GM18526 (cell line): ENCODE measurements around the gene IFT122.

Experiments
- POLR2A ChIP-seq: IDR thresholded peaks from 3 replicates; pipeline ENCODE4 v1.6.1; 2011; ENCODE audit not compliant: insufficient read length; ENCODE audit errors: extremely low read depth

Gene IFT122, protein sequence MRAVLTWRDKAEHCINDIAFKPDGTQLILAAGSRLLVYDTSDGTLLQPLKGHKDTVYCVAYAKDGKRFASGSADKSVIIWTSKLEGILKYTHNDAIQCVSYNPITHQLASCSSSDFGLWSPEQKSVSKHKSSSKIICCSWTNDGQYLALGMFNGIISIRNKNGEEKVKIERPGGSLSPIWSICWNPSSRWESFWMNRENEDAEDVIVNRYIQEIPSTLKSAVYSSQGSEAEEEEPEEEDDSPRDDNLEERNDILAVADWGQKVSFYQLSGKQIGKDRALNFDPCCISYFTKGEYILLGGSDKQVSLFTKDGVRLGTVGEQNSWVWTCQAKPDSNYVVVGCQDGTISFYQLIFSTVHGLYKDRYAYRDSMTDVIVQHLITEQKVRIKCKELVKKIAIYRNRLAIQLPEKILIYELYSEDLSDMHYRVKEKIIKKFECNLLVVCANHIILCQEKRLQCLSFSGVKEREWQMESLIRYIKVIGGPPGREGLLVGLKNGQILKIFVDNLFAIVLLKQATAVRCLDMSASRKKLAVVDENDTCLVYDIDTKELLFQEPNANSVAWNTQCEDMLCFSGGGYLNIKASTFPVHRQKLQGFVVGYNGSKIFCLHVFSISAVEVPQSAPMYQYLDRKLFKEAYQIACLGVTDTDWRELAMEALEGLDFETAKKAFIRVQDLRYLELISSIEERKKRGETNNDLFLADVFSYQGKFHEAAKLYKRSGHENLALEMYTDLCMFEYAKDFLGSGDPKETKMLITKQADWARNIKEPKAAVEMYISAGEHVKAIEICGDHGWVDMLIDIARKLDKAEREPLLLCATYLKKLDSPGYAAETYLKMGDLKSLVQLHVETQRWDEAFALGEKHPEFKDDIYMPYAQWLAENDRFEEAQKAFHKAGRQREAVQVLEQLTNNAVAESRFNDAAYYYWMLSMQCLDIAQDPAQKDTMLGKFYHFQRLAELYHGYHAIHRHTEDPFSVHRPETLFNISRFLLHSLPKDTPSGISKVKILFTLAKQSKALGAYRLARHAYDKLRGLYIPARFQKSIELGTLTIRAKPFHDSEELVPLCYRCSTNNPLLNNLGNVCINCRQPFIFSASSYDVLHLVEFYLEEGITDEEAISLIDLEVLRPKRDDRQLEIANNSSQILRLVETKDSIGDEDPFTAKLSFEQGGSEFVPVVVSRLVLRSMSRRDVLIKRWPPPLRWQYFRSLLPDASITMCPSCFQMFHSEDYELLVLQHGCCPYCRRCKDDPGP

DNA sequence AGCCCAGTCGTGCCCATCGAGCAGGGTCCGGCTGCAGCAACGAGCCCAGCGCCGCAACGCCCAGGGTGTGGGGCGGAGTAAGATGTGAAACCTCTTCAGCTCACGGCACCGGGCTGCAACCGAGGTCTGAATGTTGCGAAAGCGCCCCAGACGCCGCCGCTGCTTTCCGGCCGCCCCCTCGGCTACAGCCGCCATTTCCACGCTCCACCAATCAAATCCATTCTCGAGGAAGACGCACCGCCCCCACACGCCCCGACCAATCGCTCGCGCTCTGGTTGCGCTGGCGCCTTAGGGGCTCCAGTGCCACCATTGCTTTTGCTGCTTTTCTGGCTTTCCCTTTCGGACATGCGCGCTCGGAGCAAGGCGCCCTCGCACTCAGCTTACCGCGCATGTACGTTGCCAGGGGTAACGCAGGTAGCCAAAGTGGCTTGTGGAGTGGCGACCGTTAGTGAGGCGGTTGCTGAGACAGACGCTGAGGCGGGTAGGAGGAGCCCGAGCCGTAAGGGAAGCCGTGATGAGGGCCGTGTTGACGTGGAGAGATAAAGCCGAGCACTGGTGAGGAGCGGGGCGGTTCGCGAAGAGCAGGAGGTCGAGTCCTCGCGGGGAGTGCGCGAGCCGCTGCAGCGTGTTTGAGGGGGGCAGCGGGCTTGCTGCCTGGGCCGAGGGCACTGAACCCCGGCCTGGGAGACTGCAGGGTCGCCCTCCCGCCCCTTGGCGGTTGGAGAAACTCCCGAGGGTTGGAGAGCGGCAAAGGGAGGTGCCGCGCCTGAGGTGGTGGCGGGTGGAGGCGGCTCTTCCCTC lies at the start of gene IFT122, which contains the start of gene MBD4:
TSS of gene IFT122 (plus strand) at position 408 of the 801 bp plus-strand sequence. CDS start at position 515, 107 bp downstream.
TSS of gene MBD4 (minus strand) at position 132 of the 801 bp plus-strand sequence. CDS start at position 17, 115 bp downstream.
- TF ChIP-seq POLR2A, result peak; percentile 94

DNA sequence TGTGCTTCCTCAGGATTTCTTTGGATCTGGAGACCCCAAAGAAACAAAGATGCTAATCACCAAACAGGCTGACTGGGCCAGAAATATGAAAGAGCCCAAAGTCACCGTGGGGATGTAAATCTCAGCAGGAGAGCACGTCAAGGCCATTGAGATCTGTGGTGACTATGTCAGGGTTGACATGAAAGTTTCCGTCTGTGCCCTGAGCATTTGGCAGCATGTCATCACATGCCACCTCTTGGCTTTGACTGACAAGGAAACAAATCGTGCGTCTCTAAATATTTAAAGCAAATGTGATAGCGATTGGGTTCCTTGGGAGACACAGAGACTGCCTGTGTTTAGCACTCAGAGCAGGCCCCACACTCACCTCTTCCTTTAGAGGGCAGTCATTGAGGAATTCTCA lies 46.8 kb upstream of the IFT122 start:
- TF ChIP-seq POLR2A, result no peak

DNA sequence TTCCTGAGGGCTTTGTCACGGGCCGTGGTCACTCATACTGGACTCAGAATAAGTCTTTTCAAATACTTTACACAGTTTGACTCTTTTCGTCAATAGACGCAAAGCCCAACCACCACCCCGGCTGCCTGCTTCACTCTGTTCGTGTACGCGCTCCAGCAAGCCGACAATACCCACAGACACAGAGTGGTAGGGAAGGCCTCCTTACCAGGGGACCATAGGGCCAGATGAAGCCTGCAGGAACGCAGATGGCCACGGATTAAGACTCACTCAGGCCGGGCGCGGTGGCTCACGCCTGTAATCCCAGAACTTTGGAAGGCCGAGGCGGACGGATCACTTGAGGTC lies 41.2 kb upstream of the IFT122 start:
- TF ChIP-seq POLR2A, result no peak

DNA sequence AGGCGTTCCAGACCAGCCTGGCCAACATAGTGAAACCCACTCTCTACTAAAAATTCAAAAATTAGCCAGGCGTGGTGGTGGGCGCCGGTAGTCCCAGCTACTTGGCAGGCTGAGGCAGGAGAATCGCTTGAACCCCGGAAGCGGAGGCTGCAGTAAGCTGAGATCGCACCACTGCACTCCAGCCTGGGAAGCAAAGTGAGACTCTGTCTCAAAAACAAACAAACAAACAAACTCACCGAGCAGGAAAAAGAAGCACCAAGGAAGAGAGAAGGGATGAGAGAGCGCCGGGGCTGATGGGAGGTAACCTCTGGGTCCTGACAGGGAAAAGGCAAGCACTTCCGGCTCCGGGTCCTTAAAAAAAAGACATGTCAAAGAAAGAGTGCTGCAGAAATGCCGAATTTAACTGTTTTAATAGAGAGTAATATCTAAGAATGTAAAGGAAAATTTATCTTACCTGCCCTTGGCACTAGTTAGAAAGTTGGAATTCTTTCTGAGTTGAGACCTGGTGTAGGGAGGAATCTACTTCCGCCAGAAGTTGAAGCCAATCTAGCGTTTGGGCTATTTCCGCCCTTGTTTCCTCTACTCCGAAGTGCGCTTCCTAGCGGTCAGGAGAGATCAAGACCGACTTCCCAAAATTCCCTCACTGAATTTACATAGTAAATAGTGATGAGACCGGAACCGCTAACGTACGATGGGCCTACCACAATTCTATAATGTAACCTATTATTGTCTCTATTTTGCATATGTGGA lies 40.7 kb upstream of the IFT122 start:
- no peak for TF ChIP-seq POLR2A

DNA sequence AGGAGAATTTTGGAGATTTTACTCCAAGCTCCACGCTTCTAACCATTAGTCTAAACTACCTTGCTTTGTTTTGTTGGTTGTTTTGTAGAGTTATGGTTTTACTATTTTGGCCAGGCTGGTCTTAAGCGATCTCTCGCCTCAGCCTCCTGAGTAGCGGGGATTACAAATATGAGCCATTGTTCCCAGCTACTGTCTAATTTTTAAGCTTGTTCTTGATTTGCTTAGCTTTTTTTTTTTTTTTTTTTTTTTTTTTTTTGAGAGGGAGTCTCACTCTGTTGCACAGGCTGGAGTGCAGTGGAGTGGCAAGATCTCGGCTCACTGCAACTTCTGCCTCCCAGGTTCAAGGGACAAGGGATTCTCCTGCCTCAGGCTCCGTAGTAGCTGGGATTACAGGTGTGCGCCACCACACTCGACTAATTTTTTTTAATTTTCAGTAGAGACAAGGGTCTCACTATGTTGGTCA lies 40.1 kb upstream of the IFT122 start:
- TF ChIP-seq POLR2A, result no peak

DNA sequence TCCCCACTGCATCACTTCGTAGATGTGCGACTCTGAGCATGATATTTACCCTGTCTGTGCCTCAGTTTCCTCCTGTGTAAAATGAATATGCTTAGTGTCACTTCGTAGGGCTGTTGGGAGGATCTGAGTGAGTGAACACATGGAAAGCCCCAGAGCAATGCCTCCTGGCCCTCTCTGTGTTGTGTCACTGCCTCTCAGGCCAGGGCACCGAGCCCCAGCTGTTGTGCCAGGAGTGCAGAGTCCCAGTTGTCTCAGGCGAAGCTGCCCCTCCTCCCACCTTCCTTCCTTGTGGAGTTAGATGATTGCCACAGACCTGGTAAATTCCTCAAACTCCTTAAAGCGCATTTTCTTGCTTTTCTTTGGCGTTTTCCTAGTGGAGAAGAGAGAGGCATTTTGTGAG lies 37.8 kb upstream of the IFT122 start:
- TF ChIP-seq POLR2A, result no peak

DNA sequence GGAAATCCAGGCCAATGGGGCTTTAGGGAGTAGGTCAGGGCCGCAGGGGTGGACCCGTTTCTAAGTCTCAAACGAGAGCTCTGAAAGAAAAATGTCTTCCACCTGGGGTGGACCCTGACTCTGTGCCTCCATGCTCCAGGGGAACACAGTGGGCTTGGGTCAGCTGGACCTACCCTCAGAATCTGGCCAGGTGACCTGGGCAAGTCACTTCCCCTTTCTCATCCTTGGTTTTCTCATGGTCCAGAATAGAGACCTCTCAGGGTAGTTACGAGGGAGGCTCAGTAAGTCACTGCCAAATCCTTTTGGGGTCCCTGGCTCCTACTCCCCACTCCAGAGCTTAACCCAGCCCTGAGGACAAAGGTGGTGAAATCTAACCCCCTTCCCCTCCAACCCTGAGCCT lies 37.4 kb upstream of the IFT122 start:
- TF ChIP-seq POLR2A, result no peak

DNA sequence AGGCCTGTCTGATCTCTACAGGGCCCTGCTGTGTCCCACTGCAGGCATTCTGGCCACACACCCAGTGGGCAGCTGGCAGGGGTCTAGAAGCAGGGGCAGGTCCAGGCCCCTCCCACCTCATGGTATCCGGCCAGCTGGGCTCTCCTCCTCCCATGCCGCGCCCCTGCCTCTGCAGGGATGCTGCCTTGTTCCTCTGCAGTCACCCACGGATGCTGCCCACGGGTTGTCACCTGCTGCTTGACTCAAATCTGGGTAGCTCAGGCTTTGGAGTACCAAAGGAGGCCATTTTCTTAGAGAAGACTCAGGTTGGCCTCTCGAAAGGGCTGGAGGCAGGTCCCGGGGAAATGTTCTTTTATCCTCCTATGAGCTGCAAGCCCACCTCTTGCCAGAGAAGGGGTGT lies 36.6 kb upstream of the IFT122 start:
- no peak for TF ChIP-seq POLR2A

DNA sequence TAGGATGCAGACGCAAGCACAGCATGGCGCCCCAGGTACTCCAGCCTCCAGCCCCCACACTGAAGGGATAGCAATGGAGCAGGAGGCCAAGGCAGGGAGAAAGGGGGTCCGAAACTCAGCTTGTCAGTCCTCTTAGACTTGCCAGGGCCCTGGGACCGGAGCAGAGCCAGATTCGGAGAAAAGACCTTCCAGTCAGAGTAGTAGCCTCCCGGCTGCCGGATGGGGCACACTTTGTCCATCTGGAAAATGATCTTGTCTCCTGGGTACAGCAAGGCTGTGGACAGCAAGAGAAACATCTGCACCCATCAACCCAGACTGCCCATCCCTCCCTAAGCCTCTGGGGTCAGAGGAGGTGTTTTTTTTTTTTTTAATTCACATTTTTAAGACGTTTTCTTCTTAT lies 35.9 kb upstream of the IFT122 start:
- no peak for TF ChIP-seq POLR2A

DNA sequence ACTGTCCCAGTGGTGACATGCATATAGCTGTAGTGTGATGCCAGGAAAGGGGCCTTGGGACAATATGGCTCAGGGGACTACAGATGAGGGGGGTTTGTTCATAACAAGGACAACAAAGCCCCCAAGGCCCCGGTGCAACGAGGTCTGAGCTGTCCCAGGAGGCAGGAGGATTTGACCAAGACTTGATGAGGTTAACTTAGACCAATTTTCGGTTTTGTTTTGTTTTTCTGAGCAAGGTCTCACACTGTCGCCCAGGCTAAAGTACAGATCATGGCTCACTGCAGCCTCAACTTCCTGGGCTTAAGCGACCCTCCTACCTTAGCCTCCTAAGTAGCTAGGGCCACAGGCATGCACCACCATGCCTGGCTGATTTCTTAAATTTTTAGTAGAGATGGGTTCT lies 35.4 kb upstream of the IFT122 start:
- TF ChIP-seq POLR2A, result no peak

DNA sequence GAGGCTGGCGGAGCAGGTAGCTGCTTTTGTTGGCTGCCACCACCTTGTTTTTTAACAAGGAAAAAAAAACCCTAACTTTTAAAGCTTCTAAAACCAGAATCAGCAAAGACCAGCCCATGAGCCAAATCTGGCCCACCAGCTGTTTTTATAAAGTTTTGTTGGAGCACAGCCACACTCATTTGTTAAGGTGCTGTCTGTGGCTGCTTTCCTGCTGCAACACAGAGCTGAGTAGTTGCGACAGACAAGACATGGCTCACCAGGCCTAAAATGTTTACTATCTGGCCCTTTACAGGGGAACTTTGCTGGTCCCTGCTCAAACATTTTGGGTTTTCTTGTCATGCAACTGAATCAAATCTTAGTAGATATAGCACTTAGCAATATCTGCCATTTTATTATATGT lies 30.5 kb upstream of the IFT122 start:
- TF ChIP-seq POLR2A, result no peak

DNA sequence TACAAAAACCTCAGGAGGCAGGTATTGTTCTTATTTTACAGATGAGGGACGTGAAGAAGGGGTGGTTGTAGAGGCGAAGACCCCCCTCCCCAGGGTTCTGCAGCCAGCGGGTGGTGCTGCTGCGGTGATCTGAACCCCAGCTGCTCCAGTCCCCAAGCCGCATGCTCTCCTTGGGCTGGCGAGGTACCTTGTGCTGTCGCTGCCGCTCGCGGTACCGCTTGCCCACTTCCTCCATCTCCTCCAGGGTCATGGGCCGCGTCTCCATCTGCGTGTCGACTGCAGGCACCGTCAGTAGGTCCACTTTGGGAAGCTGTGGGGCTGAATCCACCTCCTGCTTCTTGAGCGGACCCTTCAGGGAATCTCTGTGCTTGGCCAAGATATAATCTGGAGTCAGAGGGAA lies 29.1 kb upstream of the IFT122 start:
- no peak for TF ChIP-seq POLR2A

DNA sequence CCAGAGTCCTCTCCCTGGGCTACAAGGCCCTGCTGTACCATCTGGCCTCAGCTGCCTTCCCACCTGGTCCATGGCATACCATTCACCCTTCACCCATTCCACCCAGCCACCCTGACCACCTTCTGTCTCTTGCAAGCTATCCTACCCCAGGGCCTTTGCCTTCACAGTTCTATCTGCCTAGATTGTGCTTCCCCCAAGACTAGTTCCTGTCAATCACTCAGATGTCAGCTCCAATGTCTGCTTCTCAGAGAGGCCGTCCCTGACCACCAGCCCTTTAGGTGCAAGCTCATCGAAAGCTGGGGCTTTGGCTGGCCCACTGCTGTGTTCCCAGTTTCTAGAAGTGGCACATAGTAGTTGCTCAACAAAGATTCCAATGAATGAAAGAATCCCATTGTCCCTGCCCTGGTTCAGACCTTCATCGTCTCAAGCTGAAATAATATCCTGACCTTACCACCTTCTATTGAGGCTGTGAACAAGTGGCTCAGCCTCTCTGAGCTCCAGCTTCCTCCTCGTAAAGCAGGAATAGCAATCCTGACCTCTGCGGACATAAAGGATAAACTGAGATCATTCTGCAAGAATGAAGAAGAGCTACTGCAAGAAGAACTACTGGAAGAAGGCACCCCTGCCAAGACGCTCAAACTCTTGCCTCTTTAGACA lies 27.4 kb upstream of the IFT122 start:
- no peak for TF ChIP-seq POLR2A
